Body of pancreas (tissue), 4 donors: Measurements from ENCODE around the gene PCBP3.

Experiments
- CTCF ChIP-seq, 7 experiments: fragments of 450-650 bp in 4 of 7; fragments of 200-600 bp in 3 of 7; sonication (generic) in 3 of 7; IDR thresholded peaks; one replicate each; pipeline ENCODE4 v1.5.1; 2016 to 2019; ENCODE audit warnings: antibody characterized with exemption in 7 of 7
- POLR2A ChIP-seq, 3 donors: fragments of 450-650 bp; IDR thresholded peaks; one replicate each; pipeline ENCODE4 v1.6.1; 2016; ENCODE audit warnings: antibody characterized with exemption in 3 of 3, mild to moderate bottlenecking in 2 of 3

DNA sequence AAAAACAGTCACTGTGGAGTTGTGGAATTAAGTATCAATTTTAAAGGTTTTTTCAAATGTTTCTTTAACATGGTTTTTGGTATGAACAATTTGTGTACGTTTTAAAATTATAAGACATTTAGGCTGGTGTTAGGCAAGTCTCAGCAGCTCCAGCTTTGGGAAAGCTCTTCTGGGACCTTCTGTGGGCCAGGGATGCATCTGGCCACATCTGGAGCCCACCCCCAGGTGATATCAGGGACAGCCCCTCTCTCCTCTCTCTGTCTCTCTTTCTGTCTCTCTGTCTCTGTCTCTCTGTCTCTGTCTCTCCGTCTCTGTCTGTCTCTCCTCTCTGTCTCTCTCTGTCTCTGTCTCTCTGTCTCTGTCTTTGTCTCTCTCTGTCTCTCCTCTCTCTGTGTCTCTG lies 336.7 kb downstream of the PCBP3 start:
- no peak for TF ChIP-seq CTCF (IDR thresholded peaks at IDR 0.05)
- no peak for TF ChIP-seq POLR2A (IDR thresholded peaks at IDR 0.05)
